Karpas-422 (cell line): ENCODE results near the gene GJA10. TPM values are rescaled to one million over a fixed set of nuclear protein-coding genes. Genes with fewer than 3 reads are reported as not detected.
"Not testable (repeated sequence)": the region's sequence is repeated elsewhere in the genome, so short reads cannot be mapped to it uniquely, and the experiment has no call there.

Source experiments
- DNase-seq: peaks from one replicate; pipeline ENCODE4 v3.0.0-alpha.2; 2015
- H2AFZ ChIP-seq: fragments of 200-600 bp; sonication (generic); 2 replicates; pipeline ENCODE4 v1.6.1; 2014; ENCODE audit warnings: antibody characterized with exemption, low read length, mixed read lengths
- H3K27ac ChIP-seq: fragments of 200-600 bp; sonication (generic); 2 replicates; pipeline ENCODE4 v1.5.1; 2014; ENCODE audit warnings: mild to moderate bottlenecking, low read length, moderate library complexity
- H3K27me3 ChIP-seq: fragments of 200-600 bp; sonication (generic); 2 replicates; pipeline ENCODE4 v1.6.1; 2014; ENCODE audit warnings: low read length, mixed read lengths
- H3K36me3 ChIP-seq: fragments of 200-600 bp; sonication (generic); 2 replicates; pipeline ENCODE4 v1.6.1; 2014; ENCODE audit warnings: low read length, mixed read lengths; ENCODE audit not compliant: insufficient read depth
- H3K4me1 ChIP-seq: fragments of 200-600 bp; sonication (generic); 2 replicates; pipeline ENCODE4 v1.6.1; 2014; ENCODE audit warnings: mild to moderate bottlenecking, low read length, mixed read lengths
- H3K4me2 ChIP-seq: fragments of 200-600 bp; sonication (generic); 2 replicates; pipeline ENCODE4 v1.6.1; 2014; ENCODE audit warnings: low read length, low read depth, mild to moderate bottlenecking; ENCODE audit not compliant: poor library complexity, severe bottlenecking
- H3K4me3 ChIP-seq: fragments of 200-600 bp; sonication (generic); 2 replicates; pipeline ENCODE4 v1.5.1; 2014; ENCODE audit warnings: mild to moderate bottlenecking, antibody characterized with exemption, low read length, mixed read lengths
- H3K79me2 ChIP-seq: fragments of 200-600 bp; sonication (generic); 2 replicates; pipeline ENCODE4 v1.6.1; 2014; ENCODE audit warnings: mild to moderate bottlenecking, low read length, mixed read lengths
- H3K9ac ChIP-seq: fragments of 200-600 bp; sonication (generic); 2 replicates; pipeline ENCODE4 v1.6.0; 2014; ENCODE audit warnings: low read length
- H3K9me2 ChIP-seq: fragments of 200-600 bp; sonication (generic), shearing (Covaris generic); replicated peaks from 2 replicates; pipeline ENCODE4 v1.6.0; 2014; ENCODE audit warnings: mild to moderate bottlenecking, low read length, moderate library complexity; ENCODE audit not compliant: insufficient read depth
- H3K9me3 ChIP-seq: fragments of 300-700, 200-600 bp; sonication (generic); 2 replicates; pipeline ENCODE4 v1.6.1; 2014; ENCODE audit warnings: low read length, mixed read lengths
- H4K20me1 ChIP-seq: fragments of 200-600 bp; sonication (generic); 2 replicates; pipeline ENCODE4 v1.6.1; 2014; ENCODE audit warnings: mild to moderate bottlenecking, antibody characterized with exemption, low read length, low read depth; ENCODE audit not compliant: insufficient read depth
- total RNA-seq: library from RNA; depleted of rRNA; stranded (reverse); fragments of >200 nt; shearing (Covaris generic); gene quantifications from 2 replicates; pipeline ENCODE4 v1.2.3, GENCODE V29; 2014; ENCODE audit warnings: low replicate concordance

The GJA10 gene
- total RNA-seq, 1 experiment from 2014 or later = 1.3 TPM

DNA sequence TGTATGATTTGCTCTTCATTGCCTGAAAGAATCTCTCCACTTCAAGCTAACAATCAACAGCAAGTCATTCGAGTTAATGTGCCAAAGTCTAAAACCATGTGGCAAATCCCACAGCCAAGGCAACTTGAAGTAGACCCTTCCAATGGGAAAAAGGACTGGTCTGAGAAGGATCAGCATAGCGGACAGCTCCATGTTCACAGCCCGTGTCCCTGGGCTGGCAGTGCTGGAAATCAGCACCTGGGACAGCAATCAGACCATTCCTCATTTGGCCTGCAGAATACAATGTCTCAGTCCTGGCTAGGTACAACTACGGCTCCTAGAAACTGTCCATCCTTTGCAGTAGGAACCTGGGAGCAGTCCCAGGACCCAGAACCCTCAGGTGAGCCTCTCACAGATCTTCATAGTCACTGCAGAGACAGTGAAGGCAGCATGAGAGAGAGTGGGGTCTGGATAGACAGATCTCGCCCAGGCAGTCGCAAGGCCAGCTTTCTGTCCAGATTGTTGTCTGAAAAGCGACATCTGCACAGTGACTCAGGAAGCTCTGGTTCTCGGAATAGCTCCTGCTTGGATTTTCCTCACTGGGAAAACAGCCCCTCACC, 1.1 kb downstream of the GJA10 start:
- H3K4me2 ChIP-seq = no peak overlapping the region
- H3K36me3 ChIP-seq = no peaks in the 10 kb centered on the region
- no peaks in the 10 kb centered on the region for H3K9me2 ChIP-seq
- peak; percentile 49 for DNase-seq
- H3K4me3 ChIP-seq = no peak overlapping the region
- no peaks in the 10 kb centered on the region for H3K9me3 ChIP-seq
- H2AFZ ChIP-seq = no peak overlapping the region
- H3K79me2 ChIP-seq = no peaks in the 10 kb centered on the region
- no peaks in the 10 kb centered on the region for H3K27me3 ChIP-seq
- H3K9ac ChIP-seq = no peak overlapping the region
- H4K20me1 ChIP-seq = no peaks in the 10 kb centered on the region
- H3K4me1 ChIP-seq = peaks cover 20% of the 10 kb centered on the region
- H3K27ac ChIP-seq = no peak overlapping the region

DNA sequence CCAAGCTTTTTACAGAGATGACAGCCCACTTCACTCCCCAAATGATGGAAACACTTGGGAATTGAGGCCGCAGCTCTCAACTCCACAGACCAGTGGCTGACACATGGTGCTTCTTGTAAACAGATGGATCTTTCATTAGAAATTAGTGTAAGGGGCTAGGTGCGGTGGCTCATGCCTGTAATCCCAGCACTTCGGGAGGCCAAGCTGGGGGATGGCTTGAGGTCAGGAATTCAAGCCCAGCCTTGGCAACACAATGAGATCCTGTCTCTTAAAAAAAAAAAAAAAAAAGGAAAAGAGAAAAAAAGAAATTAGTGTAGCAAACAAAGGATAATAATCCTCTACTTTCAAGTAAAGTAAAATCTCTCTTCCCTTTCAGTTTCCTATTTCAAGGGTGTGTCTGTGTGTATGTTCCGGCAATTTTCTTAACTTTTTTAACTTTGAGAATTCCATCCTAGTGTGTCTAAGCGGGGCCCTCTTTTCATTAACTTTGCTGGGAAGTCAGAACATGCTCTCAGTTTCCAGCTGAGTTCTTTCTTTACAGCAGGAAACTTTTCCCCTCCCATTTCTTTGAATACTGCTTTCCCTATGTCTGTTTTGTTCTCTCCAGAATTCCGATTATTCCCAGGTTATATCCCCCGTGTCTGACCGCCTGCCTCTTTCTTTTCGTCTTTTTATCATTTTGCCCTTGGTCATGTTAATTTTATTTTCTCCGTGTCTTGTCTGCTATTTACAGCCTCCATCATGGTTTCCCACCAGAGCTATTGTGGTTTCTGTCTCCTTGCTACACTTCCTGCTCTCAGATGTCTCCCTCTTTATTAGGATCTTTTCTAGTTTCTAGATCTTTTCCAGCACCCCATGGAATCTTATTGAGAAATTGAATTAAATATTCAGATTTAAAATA, 16.0 kb downstream of the GJA10 start:
- H3K79me2 ChIP-seq, H3K4me2 ChIP-seq, H4K20me1 ChIP-seq, H3K27ac ChIP-seq, H3K36me3 ChIP-seq, H2AFZ ChIP-seq, H3K9ac ChIP-seq, H3K9me3 ChIP-seq, DNase-seq, H3K4me1 ChIP-seq, H3K4me3 ChIP-seq, H3K27me3 ChIP-seq, H3K9me2 ChIP-seq: not testable (repeated sequence)

DNA sequence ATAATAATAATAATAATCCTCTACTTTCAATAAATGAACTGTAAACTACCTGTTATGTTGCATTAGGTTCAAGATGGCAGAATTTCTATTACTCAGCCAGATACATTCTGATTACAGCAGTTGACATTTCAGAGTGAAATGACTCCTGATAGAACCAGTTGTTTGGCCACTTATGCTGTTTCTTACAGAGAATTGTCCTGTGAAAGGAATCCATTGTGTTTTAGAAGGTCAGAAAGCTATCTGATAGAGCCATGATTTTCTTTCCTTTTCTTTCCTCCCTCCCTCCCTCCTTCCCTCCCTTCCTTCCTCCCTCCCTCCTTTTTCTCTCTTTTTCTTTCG, 16.6 kb downstream of the GJA10 start:
- Histone ChIP-seq H4K20me1 (no peaks in the 10 kb centered on the region), H3K27me3 (no peaks in the 10 kb centered on the region), H3K9ac (no peak overlapping the region), H3K27ac (no peak overlapping the region), H3K79me2 (no peaks in the 10 kb centered on the region), H2AFZ (no peak overlapping the region), H3K36me3 (no peaks in the 10 kb centered on the region), H3K4me1 (no peaks in the 10 kb centered on the region), H3K9me2 (no peaks in the 10 kb centered on the region), H3K4me3 (no peak overlapping the region), H3K4me2 (no peak overlapping the region), H3K9me3 (peaks cover 6% of the 10 kb centered on the region; the same call in 1 of the 2 replicates)
- DNase-seq = no peak

DNA sequence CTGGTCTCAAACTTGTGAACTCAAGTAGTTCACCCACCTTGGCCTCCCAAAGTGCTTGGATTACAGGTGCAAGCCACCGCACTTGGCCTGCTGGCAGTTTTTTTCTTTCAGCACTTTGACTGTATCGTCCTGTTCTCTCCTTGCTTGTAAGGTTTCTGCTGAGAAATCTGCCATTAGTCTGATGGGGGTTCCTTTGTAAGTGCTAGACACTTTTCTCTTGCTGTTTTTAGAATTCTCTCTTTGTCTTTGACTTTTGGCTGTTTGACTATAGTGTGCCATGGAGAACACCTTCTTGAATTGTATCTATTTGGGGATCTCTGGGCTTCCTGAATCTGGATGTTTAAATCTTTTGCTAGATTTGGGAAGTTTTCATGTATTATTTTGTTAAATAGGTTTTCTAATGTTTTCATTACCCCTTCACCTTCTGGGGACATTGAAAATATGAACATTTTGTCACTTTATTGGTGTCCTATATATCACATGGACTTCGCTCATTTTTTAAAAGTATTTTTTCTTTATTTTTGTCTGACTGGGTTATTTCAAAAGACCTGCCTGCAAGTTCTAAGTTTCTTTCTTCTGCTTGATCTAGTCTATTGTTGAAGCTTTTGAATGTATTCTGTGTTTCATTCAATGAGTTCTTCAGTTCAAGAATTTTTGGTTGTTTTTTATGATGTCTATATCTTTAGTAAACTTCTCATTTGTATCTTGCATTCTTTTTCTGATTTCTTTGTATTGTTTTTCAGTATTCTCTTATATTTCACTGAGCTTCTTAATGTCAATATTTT, 22.1 kb downstream of the GJA10 start:
- no peak overlapping the region for H3K4me2 ChIP-seq
- H3K4me3 ChIP-seq = no peak overlapping the region
- no peaks in the 10 kb centered on the region for H3K9me2 ChIP-seq
- no peak overlapping the region for H2AFZ ChIP-seq
- no peaks in the 10 kb centered on the region for H3K36me3 ChIP-seq
- H3K27ac ChIP-seq = no peak overlapping the region
- no peaks in the 10 kb centered on the region for H3K27me3 ChIP-seq
- no peaks in the 10 kb centered on the region for H3K79me2 ChIP-seq
- DNase-seq = no peak
- no peak overlapping the region for H3K9ac ChIP-seq
- H3K4me1 ChIP-seq = peaks cover 9% of the 10 kb centered on the region
- H3K9me3 ChIP-seq = peaks cover 10% of the 10 kb centered on the region; the same call in 1 of the 2 replicates
- no peaks in the 10 kb centered on the region for H4K20me1 ChIP-seq

DNA sequence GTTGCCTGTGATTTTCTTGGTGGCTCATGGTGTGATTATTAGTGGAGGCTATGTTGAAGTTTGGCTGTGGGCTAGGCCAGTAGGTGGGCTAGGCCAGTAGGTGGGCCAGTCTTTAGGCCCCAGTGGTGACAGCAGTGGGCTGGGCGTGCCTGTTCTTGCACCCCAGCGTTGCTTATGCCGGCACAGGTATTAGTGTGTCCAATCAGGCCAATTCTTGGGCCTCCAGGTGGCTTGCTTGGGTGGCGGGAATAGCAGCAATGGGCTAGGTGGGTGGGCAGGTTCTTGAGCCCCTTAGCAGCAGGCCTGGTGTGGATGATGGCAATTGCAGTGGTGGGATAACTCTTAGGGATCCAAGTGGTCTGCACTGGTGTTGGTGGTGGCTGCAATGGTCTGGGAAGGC, 22.9 kb downstream of the GJA10 start:
- H3K9ac ChIP-seq = no peak overlapping the region
- peaks cover 10% of the 10 kb centered on the region; the same call in 1 of the 2 replicates for H3K9me3 ChIP-seq
- H3K27me3 ChIP-seq = no peaks in the 10 kb centered on the region
- H3K4me1 ChIP-seq = peaks cover 9% of the 10 kb centered on the region
- H2AFZ ChIP-seq = no peak overlapping the region
- DNase-seq = no peak
- H3K4me2 ChIP-seq = no peak overlapping the region
- H3K4me3 ChIP-seq = no peak overlapping the region
- H3K79me2 ChIP-seq = no peaks in the 10 kb centered on the region
- H3K27ac ChIP-seq = no peak overlapping the region
- H3K9me2 ChIP-seq = no peaks in the 10 kb centered on the region
- no peaks in the 10 kb centered on the region for H3K36me3 ChIP-seq
- no peaks in the 10 kb centered on the region for H4K20me1 ChIP-seq

DNA sequence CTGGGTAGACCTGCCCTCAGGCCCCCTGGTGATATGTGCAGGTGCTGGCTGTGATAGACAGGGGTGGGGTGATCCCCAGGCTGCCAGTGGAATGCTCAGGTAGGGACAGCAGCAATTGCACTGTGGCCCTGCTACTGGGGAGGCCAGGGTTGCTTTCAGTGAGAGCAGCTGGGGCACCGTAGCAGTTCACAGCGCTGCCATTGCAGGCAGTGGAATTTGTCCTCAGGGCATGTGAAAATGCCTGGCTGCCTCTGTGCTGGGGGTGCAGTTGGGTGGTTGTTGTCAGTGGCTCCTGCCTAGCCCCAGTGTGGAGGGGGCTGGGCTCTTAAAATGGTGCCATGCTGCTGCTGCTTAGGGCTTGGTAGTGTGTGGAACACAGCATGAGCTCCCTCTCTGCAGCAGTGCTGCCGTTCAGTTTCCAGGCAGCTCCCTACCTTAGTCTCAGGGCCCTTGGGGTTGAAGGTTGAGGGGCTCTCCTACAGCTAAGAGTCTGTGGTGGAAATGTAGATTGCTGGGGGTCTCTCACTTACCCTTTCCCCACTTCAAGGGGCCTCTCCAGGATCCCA, 23.6 kb downstream of the GJA10 start:
- Histone ChIP-seq H3K9me2 (no peaks in the 10 kb centered on the region), H3K4me2 (no peak overlapping the region), H2AFZ (no peak overlapping the region), H3K79me2 (no peaks in the 10 kb centered on the region), H3K27me3 (no peaks in the 10 kb centered on the region), H4K20me1 (no peaks in the 10 kb centered on the region), H3K36me3 (no peaks in the 10 kb centered on the region), H3K4me3 (no peak overlapping the region), H3K9ac (no peak overlapping the region), H3K27ac (no peak overlapping the region), H3K9me3 (peaks cover 10% of the 10 kb centered on the region; the same call in 1 of the 2 replicates), H3K4me1 (peaks cover 9% of the 10 kb centered on the region)
- no peak for DNase-seq

DNA sequence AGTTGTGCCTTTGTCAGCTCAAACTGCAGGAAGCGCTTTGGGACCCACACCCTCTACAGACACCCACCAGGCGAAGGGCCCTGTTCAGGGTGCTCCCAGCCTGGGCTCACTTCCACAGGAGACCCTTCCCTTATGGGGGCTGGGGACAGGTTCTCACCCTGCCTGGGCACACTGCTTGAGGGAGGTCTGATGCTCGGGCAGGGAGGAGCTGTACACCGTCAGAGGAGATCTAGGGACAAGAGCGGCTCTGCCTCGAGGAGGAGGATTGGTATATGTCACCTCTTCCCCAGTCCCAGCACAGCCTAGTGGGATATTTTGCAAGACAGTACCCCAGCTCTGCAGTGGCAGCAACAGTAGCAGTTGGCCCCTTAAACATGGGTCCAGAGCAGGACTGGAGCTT, 26.9 kb downstream of the GJA10 start:
- no peak overlapping the region for H2AFZ ChIP-seq
- no peak overlapping the region for H3K4me3 ChIP-seq
- no peaks in the 10 kb centered on the region for H4K20me1 ChIP-seq
- peaks cover 1% of the 10 kb centered on the region; the same call in 1 of the 2 replicates for H3K9me3 ChIP-seq
- H3K4me2 ChIP-seq = no peak overlapping the region
- no peaks in the 10 kb centered on the region for H3K79me2 ChIP-seq
- DNase-seq = no peak
- H3K27ac ChIP-seq = no peak overlapping the region
- H3K9me2 ChIP-seq = no peaks in the 10 kb centered on the region
- H3K4me1 ChIP-seq = peaks cover 9% of the 10 kb centered on the region
- no peaks in the 10 kb centered on the region for H3K36me3 ChIP-seq
- H3K9ac ChIP-seq = no peak overlapping the region
- no peaks in the 10 kb centered on the region for H3K27me3 ChIP-seq

DNA sequence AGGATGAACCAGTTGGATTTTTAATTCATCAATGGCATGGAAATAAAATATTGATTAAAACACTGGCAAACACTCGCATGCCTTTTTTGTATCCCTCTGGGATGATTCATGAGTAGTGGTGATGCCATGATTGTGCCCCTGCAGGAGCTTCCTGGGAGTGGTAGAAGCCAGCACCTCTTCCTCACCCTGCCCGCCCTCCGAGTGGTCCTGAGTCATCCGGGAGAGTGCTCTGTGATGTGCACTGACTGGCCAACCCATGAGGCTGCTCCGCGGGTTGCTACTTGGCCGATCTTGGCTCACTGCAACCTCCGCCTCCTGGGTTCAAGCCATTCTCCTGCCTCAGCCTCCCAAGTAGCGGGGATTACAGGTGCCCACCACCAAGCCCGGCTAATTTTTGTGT, 27.4 kb downstream of the GJA10 start:
- Histone ChIP-seq H2AFZ (no peak overlapping the region), H4K20me1 (no peaks in the 10 kb centered on the region)

More for the DNA sequence above, 27.4 kb downstream of the GJA10 start:
- no peaks in the 10 kb centered on the region for H3K27me3 ChIP-seq
- no peaks in the 10 kb centered on the region for H3K9me2 ChIP-seq
- H3K4me3 ChIP-seq = no peak overlapping the region
- H3K9ac ChIP-seq = no peak overlapping the region
- H3K79me2 ChIP-seq = no peaks in the 10 kb centered on the region
- no peaks in the 10 kb centered on the region for H3K36me3 ChIP-seq
- H3K9me3 ChIP-seq = no peaks in the 10 kb centered on the region; the same call in 1 of the 2 replicates
- H3K4me2 ChIP-seq = no peak overlapping the region
- no peak overlapping the region for H3K27ac ChIP-seq
- no peak for DNase-seq
- H3K4me1 ChIP-seq = peaks cover 9% of the 10 kb centered on the region
